Activated effector memory CD4-positive, alpha-beta T cell treated with Interleukin-2 at 50 U/mL for 16 hours (primary cell): ENCODE data around the gene CLTCL1.
"Not testable (repeated sequence)": the region's sequence is repeated elsewhere in the genome, so short reads cannot be mapped to it uniquely, and the experiment has no call there.

Source experiments
- DNase-seq: peaks from one replicate; pipeline ENCODE4 v3.0.0-alpha.2; 2020

Gene CLTCL1

GRCh38 chr22:19173047-19174035 is 118.2 kb downstream of the CLTCL1 start:
- DNase-seq, result no peak

DNA sequence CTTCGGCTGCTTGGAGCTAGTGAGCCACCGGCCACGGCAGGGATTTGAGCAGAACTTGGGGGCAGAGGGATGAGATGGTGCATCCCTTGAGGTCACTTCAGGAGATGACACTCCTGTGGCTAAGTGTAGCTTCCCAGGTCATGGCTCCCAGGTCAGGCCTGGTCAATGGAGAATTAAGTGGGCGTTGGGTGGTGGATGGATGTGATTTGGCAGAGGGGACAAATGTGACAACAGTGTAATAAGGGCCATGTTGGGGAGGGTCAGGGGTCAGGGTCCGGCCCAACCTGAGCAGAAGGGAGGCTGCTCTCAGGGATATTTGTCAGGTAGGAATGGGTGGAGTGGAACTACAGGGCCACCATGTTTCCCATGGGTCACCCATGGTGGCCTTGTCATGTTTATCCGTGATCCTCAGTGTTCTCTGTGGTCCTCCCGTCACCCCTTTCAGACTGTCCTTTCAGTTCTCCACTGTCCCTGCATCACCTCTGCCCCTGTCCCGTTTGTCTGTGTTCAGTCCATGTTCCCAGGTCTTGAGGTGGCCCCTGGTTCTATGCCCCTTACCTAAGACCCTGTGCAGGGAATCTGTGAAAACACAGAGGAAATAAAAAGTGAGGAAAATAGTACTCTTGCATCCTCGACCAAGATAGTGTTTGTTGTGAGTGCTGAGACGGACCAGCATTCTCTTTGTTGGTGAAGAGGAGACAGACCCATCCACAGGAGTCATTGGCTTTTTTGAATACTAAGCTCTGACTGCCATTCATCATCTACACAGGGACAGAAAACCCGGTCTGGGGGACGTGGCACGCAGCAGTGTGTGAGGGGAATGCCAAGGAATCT is 119.1 kb downstream of the CLTCL1 start:
- DNase-seq, result no peak

- DNase-seq, result no peak
Observed at GRCh38 chr22:19169947-19170318, 121.6 kb downstream of the CLTCL1 start.

GRCh38 chr22:19169002-19169946 is 122.2 kb downstream of the CLTCL1 start:
- DNase-seq, result no peak

GRCh38 chr22:19168088-19168890 is 123.2 kb downstream of the CLTCL1 start:
- no peak for DNase-seq

DNA sequence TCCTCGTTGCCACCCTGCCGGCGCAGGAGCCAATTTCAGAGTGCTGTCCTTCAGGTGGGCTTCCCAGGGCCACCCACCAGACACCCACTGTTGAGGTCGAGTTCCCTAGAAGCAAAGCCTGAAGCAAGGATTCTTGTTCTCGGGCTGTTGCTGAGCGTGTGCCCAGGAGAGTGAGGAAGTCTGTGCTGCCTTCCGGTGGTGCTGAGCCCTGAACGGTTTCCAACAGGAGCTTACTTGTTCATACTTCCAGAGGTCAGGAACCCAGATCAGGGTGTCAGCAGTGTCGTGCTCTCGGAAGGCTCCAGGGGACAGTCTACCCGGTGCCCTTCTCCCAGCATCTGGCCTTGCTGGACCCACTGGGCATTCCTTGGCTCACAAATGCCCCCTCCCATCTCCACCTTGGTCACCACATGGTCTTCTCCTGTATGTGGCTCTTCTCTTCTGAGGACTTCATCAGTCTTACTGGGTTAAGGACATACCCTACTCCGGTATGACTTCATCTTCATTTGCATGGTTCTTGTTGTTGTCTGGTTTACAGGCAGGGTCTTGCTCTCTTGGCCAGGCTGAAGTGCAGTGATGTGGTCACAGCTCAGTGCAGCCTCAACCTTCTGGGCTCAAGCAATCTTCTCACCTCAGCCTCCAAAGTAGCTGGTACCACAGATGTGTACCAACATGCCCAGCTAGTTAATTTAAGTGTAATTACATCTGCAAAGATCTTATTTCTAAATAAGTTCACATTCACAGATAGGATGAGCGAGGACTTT is 124.2 kb downstream of the CLTCL1 start:
- no peak for DNase-seq

- no peak for DNase-seq
Observed at GRCh38 chr22:19166421-19166820, 125.1 kb downstream of the CLTCL1 start.

- no peak for DNase-seq
Observed at GRCh38 chr22:19164425-19164824, 127.1 kb downstream of the CLTCL1 start.

- not testable (repeated sequence) for DNase-seq
Observed at GRCh38 chr22:19158649-19159048, 132.9 kb downstream of the CLTCL1 start.

- not testable (repeated sequence) for DNase-seq
Observed at GRCh38 chr22:19156109-19156508, 135.4 kb downstream of the CLTCL1 start.

GRCh38 chr22:19152942-19153883 is 138.3 kb downstream of the CLTCL1 start:
- DNase-seq, result no peak

- DNase-seq, result no peak
Observed at GRCh38 chr22:19151329-19152191, 140.0 kb downstream of the CLTCL1 start.

- no peak for DNase-seq
Observed at GRCh38 chr22:19150482-19151328, 140.8 kb downstream of the CLTCL1 start.

DNA sequence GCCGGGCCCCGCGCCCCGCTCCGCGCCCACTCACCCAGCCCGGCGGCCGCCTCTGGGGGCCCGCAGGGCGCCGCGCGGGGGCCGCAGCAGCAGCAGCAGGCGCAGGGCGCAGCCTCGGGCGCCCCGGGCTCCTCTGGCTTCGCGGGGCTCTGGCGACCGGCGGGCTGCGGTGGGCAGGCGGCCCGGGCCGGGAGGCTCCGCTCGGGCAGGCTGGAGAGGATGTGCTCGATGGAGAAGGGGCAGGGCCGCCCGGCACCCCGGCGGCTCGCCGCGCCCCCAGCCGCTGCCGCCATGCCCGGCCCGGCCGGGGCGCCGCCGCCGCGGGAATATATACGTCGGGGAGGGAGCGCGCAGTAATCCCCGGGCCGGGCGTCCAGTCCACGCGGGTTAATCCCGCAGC is 141.5 kb downstream of the CLTCL1 start, which contains the start of gene GSC2:
Gene GSC2 (minus strand): TSS at position 302 of the 400 bp plus-strand sequence. CDS start 9 bp downstream, at position 293.
- no peak for DNase-seq

DNA sequence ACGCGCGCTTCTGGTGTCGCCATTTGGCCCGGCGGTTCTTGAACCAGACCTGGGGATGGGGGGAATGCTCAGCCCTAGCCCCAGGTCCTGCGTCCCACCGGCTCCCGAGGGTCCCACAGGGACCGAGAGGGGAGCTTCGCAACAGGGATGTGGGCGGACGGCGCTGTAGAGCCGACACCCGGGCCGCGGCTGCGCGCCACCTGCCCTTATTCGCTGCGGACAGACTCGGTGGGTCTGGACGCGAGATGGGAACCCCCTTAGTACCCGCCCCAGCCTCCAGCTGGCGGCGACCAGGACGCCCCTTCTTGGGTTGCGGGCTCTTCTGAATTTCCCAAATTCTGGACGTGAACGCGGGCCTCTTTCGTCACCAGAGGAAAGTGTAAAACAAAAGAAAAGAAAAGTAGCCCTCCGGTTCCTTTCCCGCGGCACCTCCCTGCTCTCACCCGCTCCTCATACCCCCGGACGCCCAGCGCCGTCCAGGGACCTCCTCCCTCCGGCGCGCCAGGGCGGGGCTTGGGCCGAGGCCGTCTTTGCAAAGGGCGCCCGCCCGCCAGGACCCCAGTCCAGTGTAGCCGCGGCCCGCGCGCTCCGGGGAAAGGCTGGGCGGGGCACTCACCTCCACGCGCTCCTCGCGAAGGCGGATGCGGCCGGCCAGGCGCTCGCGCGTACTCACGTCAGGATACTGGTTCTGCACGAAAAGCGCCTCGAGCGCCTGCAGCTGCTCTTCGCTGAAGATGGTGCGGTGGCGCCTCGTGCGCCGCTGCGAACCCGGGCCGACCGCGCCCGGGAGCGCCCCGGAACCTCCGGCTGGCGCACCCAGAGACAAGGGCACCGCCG is 142.3 kb downstream of the CLTCL1 start:
- peak; percentile 42 for DNase-seq

DNA sequence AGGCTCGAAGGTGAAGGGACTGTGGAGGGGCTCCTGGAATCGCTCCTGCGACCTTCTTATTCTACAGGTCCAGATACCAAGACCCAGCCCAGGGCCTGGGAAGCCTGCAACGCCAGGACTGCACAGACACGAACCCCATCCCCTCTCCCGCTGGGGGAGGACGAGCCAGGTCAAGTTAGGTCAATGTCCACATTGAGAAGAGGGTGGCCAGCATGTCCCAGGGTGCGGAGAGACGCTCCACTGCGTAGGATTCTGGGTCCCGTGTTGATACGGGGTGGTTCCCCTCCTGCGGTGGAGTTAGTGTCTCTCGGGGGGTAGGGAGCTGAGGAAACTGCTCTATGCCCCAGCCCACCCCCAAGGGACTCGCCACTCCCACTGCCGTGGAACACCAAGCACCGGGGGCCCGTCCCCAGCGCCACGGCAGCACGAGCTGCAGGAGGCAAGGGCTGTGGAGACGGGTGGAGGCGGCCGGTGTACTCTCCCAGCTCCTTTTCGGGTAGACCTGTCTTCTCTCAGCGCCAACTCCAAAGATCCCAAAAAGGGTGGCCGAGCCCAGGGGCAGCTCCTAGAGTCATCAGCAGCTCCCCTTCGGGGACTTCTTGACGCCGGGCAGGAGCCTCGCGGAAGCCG is 143.0 kb downstream of the CLTCL1 start:
- DNase-seq, result no peak
